ENCODE data around the gene ZMYND8. TPM values are rescaled to one million over a fixed set of nuclear protein-coding genes. Genes with fewer than 3 reads are reported as not detected.
A peak's percentile ranks its signal among the peaks of the same experiment; 100 is the strongest.

ZMYND8 gene
- total and polyA plus RNA-seq, 2 of the 4 experiments (the other 2 are of a cell fraction) = 24.0 to 28.2 TPM

DNA sequence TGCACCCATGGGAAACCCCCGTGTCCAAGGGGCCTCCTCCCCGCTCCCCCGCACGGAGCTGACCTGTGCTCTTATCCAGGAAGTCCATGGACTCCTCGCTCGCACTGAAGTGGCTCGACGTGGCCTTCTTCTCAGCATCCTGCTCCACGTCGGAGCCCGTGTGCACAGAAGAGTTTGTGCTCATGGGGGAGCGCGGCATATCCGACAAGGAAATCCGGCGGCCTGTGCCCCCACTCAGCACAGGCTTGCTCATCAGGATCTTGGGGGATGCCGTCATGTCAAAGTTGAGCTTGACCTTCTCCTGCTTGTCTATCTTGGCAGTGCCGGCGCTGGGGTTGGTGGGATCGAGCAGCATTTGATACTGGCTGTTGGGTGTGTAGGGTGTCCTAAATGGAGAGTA lies 80.2 kb downstream of the ZMYND8 start:
- peak overlapping the region; percentile 70 for H3K14ac ChIP-seq (replicated peaks; ENCODE audit: low read depth, low read length)
- in situ Hi-C loops (cut with MboI; ENCODE audit: low sequenced_read_pairs) (loop anchor here (5.0 kb wide), 2 partner anchors 106 to 346 kb away; no protein-coding TSS in a partner anchor), dilution Hi-C loops (cut with HindIII; ENCODE audit: low sequenced_read_pairs, unreplicated experiment) (no loop called here), intact Hi-C loops (cut with micrococcal nuclease) (no loop called here)
- H3K4me3 ChIP-seq (ENCODE audit: insufficient read depth, low read depth, low read length) = no peak overlapping the region
- peak overlapping the region; percentile 86 for H4K91ac ChIP-seq (ENCODE audit: insufficient read depth, low read depth, low read length)
- peaks cover 15% of the 10 kb centered on the region for H3K36me3 ChIP-seq (ENCODE audit: control insufficient read depth, insufficient read depth, low read length)
- no peaks in the 10 kb centered on the region for H3K9me3 ChIP-seq (ENCODE audit: control insufficient read depth, insufficient read depth, low read length)
- peak overlapping the region; percentile 94 for H2AK5ac ChIP-seq (ENCODE audit: low read depth, low read length)
- H3K27me3 ChIP-seq (ENCODE audit: control insufficient read depth, insufficient read depth, low read length) = no peaks in the 10 kb centered on the region
- H3K18ac ChIP-seq (ENCODE audit: low read depth, low read length) = peak overlapping the region; percentile 80
- ChIA-PET POLR2A (ENCODE audit: unreplicated experiment) (no interaction called here), CTCF (interaction anchor here (6.6 kb wide), 1 partner anchor 107 kb away, joined by 101 read pairs; no protein-coding TSS in a partner anchor)
- H3K79me1 ChIP-seq (ENCODE audit: low read depth in 1 of 2, low read length in 2 of 2) = peaks cover 17 to 59% of the 10 kb centered on the region in 2 experiments; a peak in 3 of 4 replicates
- H4K8ac ChIP-seq (ENCODE audit: low read depth in 2 of 2, low read length in 2 of 2) = peak overlapping the region; percentile 57 to 88
- H3K9ac ChIP-seq (ENCODE audit: low read depth, low read length) = peak overlapping the region; percentile 46; the same call in 1 of the 2 replicates
- no TSS peak for BruUV-seq (replicated peaks)
- 96% methylated on average over 17 of the region's 20 CpGs; no CpG with 5 or more reads in 1 of the 2 experiments for WGBS, 2 experiments (ENCODE audit: extremely low coverage in 2 of 2, insufficient read length in 1 of 2)
- H3K27ac ChIP-seq (ENCODE audit: insufficient read depth, low read length) = peak overlapping the region; percentile 85
- H3K4me1 ChIP-seq (ENCODE audit: control insufficient read depth, insufficient read depth, low read length) = peaks cover 26% of the 10 kb centered on the region
- H3K56ac ChIP-seq (ENCODE audit: extremely low read depth, insufficient read depth, low read length) = 0 out of 2 replicates have a peak overlapping the region, but pooled peaks have one; percentile 41
- TF ChIP-seq RAD21 (IDR thresholded peaks at IDR 0.05; ENCODE audit: low read length) (no peak), MAFK (IDR thresholded peaks at IDR 0.05; ENCODE audit: low read depth, low read length) (no peak), MXI1 (IDR thresholded peaks at IDR 0.05; ENCODE audit: borderline replicate concordance, low read depth, low read length) (no peak), RFX5 (IDR thresholded peaks at IDR 0.05; ENCODE audit: low read depth, low read length) (no peak), SMC3 (IDR thresholded peaks at IDR 0.05; ENCODE audit: low read depth, low read length) (no peak), CEBPB (IDR thresholded peaks at IDR 0.05; ENCODE audit: low read depth, low read length) (no peak), NFE2L2 (IDR thresholded peaks at IDR 0.05; ENCODE audit: low read depth, low read length) (no peak), MAZ (IDR thresholded peaks at IDR 0.05; ENCODE audit: borderline replicate concordance, low read depth, low read length) (no peak), CHD1 (IDR thresholded peaks at IDR 0.05; ENCODE audit: low read depth, low read length) (no peak), FOS (IDR thresholded peaks at IDR 0.05; ENCODE audit: low read depth, low read length) (no peak), POLR2A (IDR thresholded peaks at IDR 0.05; ENCODE audit: low read depth, low read length) (no peak), RCOR1 (IDR thresholded peaks at IDR 0.05; ENCODE audit: insufficient replicate concordance, low read length) (no peak), BHLHE40 (IDR thresholded peaks at IDR 0.05; ENCODE audit: low read depth, low read length) (no peak)
- TF ChIP-seq, protein P1, sequence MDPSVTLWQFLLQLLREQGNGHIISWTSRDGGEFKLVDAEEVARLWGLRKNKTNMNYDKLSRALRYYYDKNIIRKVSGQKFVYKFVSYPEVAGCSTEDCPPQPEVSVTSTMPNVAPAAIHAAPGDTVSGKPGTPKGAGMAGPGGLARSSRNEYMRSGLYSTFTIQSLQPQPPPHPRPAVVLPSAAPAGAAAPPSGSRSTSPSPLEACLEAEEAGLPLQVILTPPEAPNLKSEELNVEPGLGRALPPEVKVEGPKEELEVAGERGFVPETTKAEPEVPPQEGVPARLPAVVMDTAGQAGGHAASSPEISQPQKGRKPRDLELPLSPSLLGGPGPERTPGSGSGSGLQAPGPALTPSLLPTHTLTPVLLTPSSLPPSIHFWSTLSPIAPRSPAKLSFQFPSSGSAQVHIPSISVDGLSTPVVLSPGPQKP (IDR thresholded peaks at IDR 0.05; ENCODE audit: borderline replicate concordance, low read depth, low read length) = no peak
- TF ChIP-seq, protein P2, sequence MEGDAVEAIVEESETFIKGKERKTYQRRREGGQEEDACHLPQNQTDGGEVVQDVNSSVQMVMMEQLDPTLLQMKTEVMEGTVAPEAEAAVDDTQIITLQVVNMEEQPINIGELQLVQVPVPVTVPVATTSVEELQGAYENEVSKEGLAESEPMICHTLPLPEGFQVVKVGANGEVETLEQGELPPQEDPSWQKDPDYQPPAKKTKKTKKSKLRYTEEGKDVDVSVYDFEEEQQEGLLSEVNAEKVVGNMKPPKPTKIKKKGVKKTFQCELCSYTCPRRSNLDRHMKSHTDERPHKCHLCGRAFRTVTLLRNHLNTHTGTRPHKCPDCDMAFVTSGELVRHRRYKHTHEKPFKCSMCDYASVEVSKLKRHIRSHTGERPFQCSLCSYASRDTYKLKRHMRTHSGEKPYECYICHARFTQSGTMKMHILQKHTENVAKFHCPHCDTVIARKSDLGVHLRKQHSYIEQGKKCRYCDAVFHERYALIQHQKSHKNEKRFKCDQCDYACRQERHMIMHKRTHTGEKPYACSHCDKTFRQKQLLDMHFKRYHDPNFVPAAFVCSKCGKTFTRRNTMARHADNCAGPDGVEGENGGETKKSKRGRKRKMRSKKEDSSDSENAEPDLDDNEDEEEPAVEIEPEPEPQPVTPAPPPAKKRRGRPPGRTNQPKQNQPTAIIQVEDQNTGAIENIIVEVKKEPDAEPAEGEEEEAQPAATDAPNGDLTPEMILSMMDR (conservative IDR thresholded peaks at IDR 0.05; ENCODE audit: low read depth, low read length) = no peak
- TF ChIP-seq, protein P3, sequence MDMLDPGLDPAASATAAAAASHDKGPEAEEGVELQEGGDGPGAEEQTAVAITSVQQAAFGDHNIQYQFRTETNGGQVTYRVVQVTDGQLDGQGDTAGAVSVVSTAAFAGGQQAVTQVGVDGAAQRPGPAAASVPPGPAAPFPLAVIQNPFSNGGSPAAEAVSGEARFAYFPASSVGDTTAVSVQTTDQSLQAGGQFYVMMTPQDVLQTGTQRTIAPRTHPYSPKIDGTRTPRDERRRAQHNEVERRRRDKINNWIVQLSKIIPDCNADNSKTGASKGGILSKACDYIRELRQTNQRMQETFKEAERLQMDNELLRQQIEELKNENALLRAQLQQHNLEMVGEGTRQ (IDR thresholded peaks at IDR 0.05; ENCODE audit: low read depth, low read length) = no peak
- H2AK9ac ChIP-seq (replicated peaks; ENCODE audit: low read depth, low read length, poor library complexity) = peak overlapping the region; percentile 74
- ATAC-seq (ENCODE audit: low read depth) = no peak
- H2BK5ac ChIP-seq (ENCODE audit: low read depth, low read length, poor library complexity, severe bottlenecking) = peak overlapping the region; percentile 98
- H2BK20ac ChIP-seq (ENCODE audit: low read depth, low read length) = peak overlapping the region; percentile 27
- peak overlapping the region; percentile 18; the same call in 1 of the 2 replicates for H3K23ac ChIP-seq (ENCODE audit: low read depth, low read length)
- DNase-seq = no peak
- peak overlapping the region; percentile 73; the same call in 2 of the 3 replicates for H2BK15ac ChIP-seq (ENCODE audit: low read depth, low read length)
- peak overlapping the region; percentile 80 for H3K4ac ChIP-seq (ENCODE audit: low read depth, low read length)
- H2AFZ ChIP-seq (replicated peaks; ENCODE audit: low read length, poor library complexity) = no peak overlapping the region
- H4K20me1 ChIP-seq (ENCODE audit: insufficient read depth, low read length) = peaks cover 4% of the 10 kb centered on the region; the same call in 1 of the 2 replicates
- H3K9me1 ChIP-seq (ENCODE audit: insufficient read depth, low read length) = peaks cover 20% of the 10 kb centered on the region
- peak overlapping the region; percentile 44 for H4K5ac ChIP-seq (ENCODE audit: low read depth, low read length)
- H2BK120ac ChIP-seq (ENCODE audit: low read depth, low read length) = peak overlapping the region; percentile 61
- H3K4me2 ChIP-seq (ENCODE audit: low read depth, low read length) = no peak overlapping the region

Data from IMR-90 (cell line).